ENCODE measurements around the gene SLC7A1.

- TF ChIP-seq CTCF (IDR thresholded peaks at IDR 0.05) (no peak), POLR2A (IDR thresholded peaks at IDR 0.05) (no peak), POLR2AphosphoS5 (IDR thresholded peaks at IDR 0.05) (no peak), EP300 (IDR thresholded peaks at IDR 0.05) (no peak)
Observed at GRCh38 chr13:29465741-29466293, 129.7 kb downstream of the SLC7A1 start.

Data from upper lobe of left lung (tissue), 4 donors.